ENCODE data around the gene NPW.

Gene NPW

DNA sequence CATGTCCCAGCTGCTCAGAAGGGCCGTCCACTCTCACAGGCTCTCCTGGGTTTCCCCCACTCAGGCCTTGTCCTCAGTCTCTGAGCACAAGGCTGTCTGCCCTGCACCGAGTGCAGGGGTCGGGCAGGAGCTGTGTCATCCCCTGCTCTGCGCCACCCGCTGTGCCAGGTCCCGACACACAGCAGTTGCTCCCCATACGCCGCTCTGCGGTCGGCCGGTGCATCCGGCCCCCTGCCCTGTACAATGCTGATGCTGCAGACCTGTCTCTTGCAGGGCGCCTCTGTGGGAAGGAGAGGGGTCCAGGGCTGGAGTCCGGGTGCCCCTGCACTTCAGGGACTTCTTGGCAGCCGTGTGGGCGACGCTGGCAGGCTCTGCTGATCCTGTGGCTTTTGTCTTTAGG is 34.3 kb downstream of the NPW start:
- DNase-seq (ENCODE audit: low spot score) = no peak

DNA sequence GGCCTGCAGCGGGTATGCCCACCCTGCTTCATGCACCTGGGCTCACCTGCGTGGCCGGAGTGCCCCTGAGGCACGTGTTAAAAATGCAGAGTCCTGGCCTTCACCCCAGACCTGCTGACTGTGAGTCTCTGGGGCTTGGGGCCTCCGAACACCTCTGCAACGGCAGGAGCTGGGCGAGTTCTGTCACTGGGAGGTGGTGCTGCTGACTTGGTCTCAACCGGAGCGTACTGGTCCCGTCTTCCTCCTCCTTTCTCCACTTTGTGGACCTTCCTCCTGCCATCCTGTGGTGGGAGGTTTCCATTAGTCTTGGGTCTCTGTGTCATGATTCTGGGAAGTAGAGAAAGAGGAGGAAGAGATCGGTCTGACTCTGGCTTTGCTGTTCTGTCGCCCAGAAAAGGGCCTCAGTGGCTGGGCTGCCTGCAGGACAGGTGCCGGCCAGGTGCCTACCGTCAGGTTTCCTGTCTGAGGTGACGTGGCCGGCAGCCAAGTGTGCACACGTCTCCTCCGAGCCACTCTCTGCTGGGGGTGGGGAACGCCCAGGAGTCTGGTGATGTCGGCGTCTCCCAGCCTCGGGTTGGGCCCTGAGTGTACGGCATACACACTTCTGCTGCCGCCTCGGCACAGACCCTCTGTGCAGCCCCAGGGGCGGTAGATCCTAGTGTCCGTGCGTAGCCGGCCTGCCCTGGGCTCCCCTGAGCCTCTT is 35.1 kb downstream of the NPW start:
- DNase-seq (ENCODE audit: low spot score) = no peak

DNA sequence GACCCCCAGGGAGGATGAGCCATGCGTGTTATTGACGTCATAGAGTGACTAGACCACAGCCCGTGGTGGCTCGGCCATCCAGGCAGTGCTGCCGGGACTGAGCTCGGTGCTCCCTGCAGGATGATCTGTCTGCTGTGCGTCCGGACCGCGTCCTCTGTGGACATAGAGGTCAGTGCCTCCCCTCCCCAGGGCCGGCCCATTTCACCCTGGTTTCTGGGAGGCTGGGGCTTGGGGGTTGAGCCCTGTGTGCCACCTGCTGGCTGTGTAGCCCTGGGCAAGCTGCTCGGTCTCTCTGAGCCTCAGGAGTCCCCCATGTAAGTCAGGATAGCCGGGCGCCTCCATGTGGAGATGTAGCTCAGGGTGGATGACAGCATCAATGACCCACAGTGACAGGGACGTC is 36.5 kb downstream of the NPW start:
- no peak for DNase-seq (ENCODE audit: low spot score)

- DNase-seq (ENCODE audit: low spot score) = no peak
Observed at GRCh38 chr16:2056681-2057407, 37.3 kb downstream of the NPW start.

DNA sequence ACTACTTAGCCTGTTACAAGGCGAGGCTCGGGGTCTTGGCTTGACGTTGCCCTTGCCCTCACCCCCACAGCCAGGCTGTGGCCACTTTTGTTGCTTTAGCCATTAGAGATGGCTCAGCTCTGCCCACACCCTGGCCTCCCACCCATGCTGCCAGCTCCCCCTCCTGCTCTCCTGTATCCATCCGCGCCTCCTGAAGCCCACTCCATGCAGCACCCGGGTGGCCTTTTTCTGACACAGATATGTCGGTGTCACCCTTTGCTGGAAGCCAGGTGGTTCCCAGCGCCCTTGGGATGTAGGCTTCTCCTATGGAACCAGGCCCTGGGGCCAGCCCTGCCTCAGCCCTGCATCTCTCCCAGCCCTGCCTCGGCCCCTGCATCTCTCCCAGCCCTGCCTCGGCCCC is 37.9 kb downstream of the NPW start:
- DNase-seq (ENCODE audit: low spot score) = no peak

DNA sequence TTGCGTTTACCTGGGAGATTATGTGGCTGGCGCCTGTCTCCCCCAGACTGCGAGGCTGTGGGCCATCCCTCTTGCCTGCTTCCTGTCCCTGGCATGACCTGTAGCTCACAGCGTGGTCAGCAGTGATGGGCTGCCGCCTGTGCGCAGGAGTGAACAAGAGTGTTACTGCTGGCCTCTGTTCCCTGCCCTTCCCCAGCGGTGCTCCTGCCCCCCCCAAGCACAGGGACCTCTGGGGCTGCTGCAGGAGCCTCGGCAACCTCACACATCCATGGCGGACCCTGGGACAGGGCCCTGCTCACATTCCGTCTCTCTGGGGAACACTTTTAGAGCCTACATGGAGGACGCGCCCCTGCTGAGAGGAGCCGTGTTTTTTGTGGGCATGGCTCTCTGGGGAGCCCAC is 38.8 kb downstream of the NPW start:
- DNase-seq (ENCODE audit: low spot score) = no peak

DNA sequence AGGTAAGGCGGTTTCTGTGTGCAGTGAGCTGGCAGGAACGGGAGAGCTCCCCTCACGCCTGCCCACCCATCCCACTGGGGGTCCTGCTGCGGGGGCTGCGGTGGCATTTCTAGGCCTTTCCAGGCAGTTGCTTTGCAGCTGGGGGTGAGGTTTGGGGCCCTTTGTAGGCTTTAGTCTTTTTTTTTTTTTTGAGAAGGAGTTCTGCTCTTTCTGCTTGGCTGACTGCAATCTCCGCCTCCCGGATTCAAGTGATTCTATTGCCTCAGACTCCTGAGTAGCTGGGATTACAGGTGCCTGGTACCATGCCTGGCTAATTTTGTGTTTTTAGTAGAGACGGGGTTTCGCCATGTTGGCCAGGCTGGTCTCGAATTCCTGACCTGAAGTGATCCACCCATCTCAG is 39.3 kb downstream of the NPW start:
- no peak for DNase-seq (ENCODE audit: low spot score)

DNA sequence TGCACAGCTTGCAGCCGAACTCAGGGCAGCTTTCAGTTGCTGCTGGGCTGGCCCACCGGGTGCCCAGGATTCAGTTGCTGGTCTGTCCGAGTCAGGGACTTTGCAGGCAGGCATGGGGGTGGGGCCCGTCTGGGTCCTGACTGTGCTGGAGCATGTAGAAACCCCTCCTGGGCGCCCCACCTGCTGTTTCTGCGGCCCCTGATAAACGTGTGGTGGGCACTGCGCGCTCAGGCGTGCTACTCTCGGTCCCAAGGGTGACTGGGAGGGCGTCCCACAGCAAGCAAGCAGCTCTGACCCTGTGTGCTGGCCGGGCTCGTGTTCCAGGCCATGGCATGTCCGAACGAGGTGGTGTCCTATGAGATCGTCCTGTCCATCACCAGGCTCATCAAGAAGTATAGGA is 40.8 kb downstream of the NPW start:
- no peak for DNase-seq (ENCODE audit: low spot score)

GRCh38 chr16:2061023-2061422 is 41.4 kb downstream of the NPW start:
- no peak for DNase-seq (ENCODE audit: low spot score)

DNA sequence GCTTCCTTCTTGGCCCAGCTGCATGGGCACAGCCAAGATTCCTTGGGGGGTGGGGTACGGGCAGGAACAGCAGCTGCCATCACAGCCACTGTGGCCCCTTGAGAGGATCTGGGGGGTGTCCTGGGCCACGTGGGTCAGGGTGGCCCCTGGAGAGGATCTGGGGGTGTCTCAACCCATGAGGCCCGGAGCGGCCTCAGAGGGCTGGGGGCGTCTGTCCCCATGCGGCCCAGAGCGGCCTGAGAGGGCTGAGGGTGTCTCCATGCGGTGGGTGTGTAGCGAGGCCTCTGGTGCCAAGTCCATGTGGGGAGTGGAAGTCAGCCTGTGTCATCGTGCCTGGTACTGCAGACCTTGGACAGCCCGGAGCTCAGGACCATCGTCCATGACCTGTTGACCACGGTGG is 41.9 kb downstream of the NPW start:
- DNase-seq (ENCODE audit: low spot score) = no peak

DNA sequence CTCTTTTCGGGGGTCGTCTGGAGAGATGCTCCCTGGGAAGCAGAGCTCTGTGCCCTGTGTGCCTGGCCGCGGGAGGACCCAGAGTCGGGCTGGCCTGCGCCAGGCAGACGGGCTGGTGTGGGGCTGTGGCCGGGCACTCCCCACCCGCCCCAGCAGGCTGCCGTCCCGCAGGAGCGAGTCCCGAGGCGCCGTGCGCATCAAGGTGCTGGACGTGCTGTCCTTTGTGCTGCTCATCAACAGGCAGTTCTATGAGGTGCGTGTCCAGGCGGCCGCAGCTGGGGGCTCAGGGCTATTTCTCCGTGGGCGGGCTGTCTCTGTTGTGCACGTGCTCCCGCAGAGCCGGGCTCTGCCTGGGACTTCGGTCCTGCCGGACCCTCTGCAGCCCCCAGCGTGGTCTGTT is 43.2 kb downstream of the NPW start:
- no peak for DNase-seq (ENCODE audit: low spot score)

- no peak for DNase-seq (ENCODE audit: low spot score)
Observed at GRCh38 chr16:2063861-2064260, 44.3 kb downstream of the NPW start.

- no peak for DNase-seq (ENCODE audit: low spot score)
Observed at GRCh38 chr16:2064368-2064945, 44.9 kb downstream of the NPW start.

GRCh38 chr16:2066139-2066538 is 46.6 kb downstream of the NPW start:
- no peak for DNase-seq (ENCODE audit: low spot score)
